OCI-LY3 (cell line): ENCODE results near the gene WDR86.

ENCODE experiments used
- CTCF ChIP-seq: fragments of 200-600, 300-600 bp; sonication (generic); IDR thresholded peaks from 2 replicates; pipeline ENCODE4 v1.5.1; 2014; ENCODE audit warnings: antibody characterized with exemption, low read length, low read depth
- EZH2phosphoT487 ChIP-seq: fragments of 200-600 bp; shearing (Covaris generic); IDR thresholded peaks from 2 replicates; pipeline ENCODE4 v1.6.1; 2018; ENCODE audit warnings: antibody characterized with exemption, mixed run types, low read depth

GRCh38 chr7:151415375-151416105, 5.7 kb upstream of the WDR86 start:
- TF ChIP-seq CTCF: no peak
- TF ChIP-seq EZH2phosphoT487: no peak
